Measurements from ENCODE around the gene RPS19BP1.

The RPS19BP1 gene

GRCh38 chr22:39543095-39543494, 10.5 kb upstream of the RPS19BP1 start:
- DNase-seq, result no peak
- Mint-ChIP-seq H3K27me3 (peaks cover 45% of the 10 kb centered on the region), H3K27ac (no peak overlapping the region), H3K9me3 (no peaks in the 10 kb centered on the region), H3K4me1 (peaks cover 26% of the 10 kb centered on the region), H3K4me3 (no peak overlapping the region)
- peak; percentile 61 for ATAC-seq

- DNase-seq, result no peak
- no peak overlapping the region for H3K4me3 Mint-ChIP-seq
- no peak for ATAC-seq
- H3K27ac Mint-ChIP-seq, result no peak overlapping the region
- peaks cover 3% of the 10 kb centered on the region for H3K27me3 Mint-ChIP-seq
- no peaks in the 10 kb centered on the region for H3K9me3 Mint-ChIP-seq
- H3K4me1 Mint-ChIP-seq, result peaks cover 15% of the 10 kb centered on the region
These were observed 5.4 kb upstream of the RPS19BP1 start for GRCh38 chr22:39537975-39538374.

GRCh38 chr22:39536711-39537110, 4.2 kb upstream of the RPS19BP1 start:
- Mint-ChIP-seq H3K4me1 (peaks cover 18% of the 10 kb centered on the region), H3K27ac (peak overlapping the region in 1 of 2 donors; percentile 12), H3K9me3 (no peaks in the 10 kb centered on the region), H3K4me3 (no peak overlapping the region), H3K27me3 (no peaks in the 10 kb centered on the region)
- ATAC-seq, result no peak
- no peak for DNase-seq

GRCh38 chr22:39535831-39536449, 3.4 kb upstream of the RPS19BP1 start:
- Mint-ChIP-seq H3K4me3 (no peak overlapping the region), H3K4me1 (peaks cover 26% of the 10 kb centered on the region), H3K27me3 (no peaks in the 10 kb centered on the region), H3K27ac (no peak overlapping the region), H3K9me3 (no peaks in the 10 kb centered on the region)
- no peak for DNase-seq
- ATAC-seq, result no peak

- no peaks in the 10 kb centered on the region for H3K9me3 Mint-ChIP-seq
- H3K27ac Mint-ChIP-seq, result no peak overlapping the region
- no peaks in the 10 kb centered on the region for H3K27me3 Mint-ChIP-seq
- no peak overlapping the region for H3K4me3 Mint-ChIP-seq
- DNase-seq, result no peak
- H3K4me1 Mint-ChIP-seq, result peaks cover 32% of the 10 kb centered on the region
- no peak for ATAC-seq
These were observed 2.8 kb upstream of the RPS19BP1 start for GRCh38 chr22:39535357-39535725.

GRCh38 chr22:39534591-39535356, 2.2 kb upstream of the RPS19BP1 start:
- peak; percentile 41 for ATAC-seq
- H3K9me3 Mint-ChIP-seq, result no peaks in the 10 kb centered on the region
- peak overlapping the region; percentile 72 to 75 for H3K4me3 Mint-ChIP-seq
- H3K4me1 Mint-ChIP-seq, result peaks cover 38% of the 10 kb centered on the region
- H3K27ac Mint-ChIP-seq, result peak overlapping the region in 1 of 2 donors; percentile 76
- H3K27me3 Mint-ChIP-seq, result no peaks in the 10 kb centered on the region
- DNase-seq, result peak; percentile 81 to 84

GRCh38 chr22:39534092-39534506, 1.6 kb upstream of the RPS19BP1 start:
- Mint-ChIP-seq H3K4me1 (peaks cover 45% of the 10 kb centered on the region), H3K4me3 (peak overlapping the region; percentile 72 to 75), H3K9me3 (no peaks in the 10 kb centered on the region), H3K27ac (no peak overlapping the region), H3K27me3 (no peaks in the 10 kb centered on the region)
- ATAC-seq, result no peak
- DNase-seq, result no peak

GRCh38 chr22:39530692-39531331, 1.7 kb downstream of the RPS19BP1 start:
- Mint-ChIP-seq H3K4me3 (peak overlapping the region; percentile 87 to 95), H3K9me3 (no peaks in the 10 kb centered on the region), H3K27ac (peak overlapping the region in 1 of 2 donors; percentile 29), H3K27me3 (no peaks in the 10 kb centered on the region), H3K4me1 (peaks cover 77% of the 10 kb centered on the region)
- ATAC-seq (no peak), DNase-seq (no peak)

- H3K4me1 Mint-ChIP-seq, result peaks cover 84% of the 10 kb centered on the region
- H3K4me3 Mint-ChIP-seq, result peak overlapping the region; percentile 19 to 95
- DNase-seq (no peak), ATAC-seq (no peak)
- H3K27me3 Mint-ChIP-seq, result no peaks in the 10 kb centered on the region
- H3K9me3 Mint-ChIP-seq, result no peaks in the 10 kb centered on the region
- H3K27ac Mint-ChIP-seq, result no peak overlapping the region
These were observed 2.4 kb downstream of the RPS19BP1 start for GRCh38 chr22:39530116-39530515.

- Mint-ChIP-seq H3K4me3 (peak overlapping the region; percentile 75 to 95), H3K9me3 (no peaks in the 10 kb centered on the region), H3K27ac (no peak overlapping the region), H3K4me1 (peaks cover 85% of the 10 kb centered on the region), H3K27me3 (no peaks in the 10 kb centered on the region)
- ATAC-seq (no peak), DNase-seq (no peak)
These were observed 3.1 kb downstream of the RPS19BP1 start for GRCh38 chr22:39529487-39529851.

GRCh38 chr22:39528681-39529486, 3.7 kb downstream of the RPS19BP1 start:
- peak; percentile 53 for ATAC-seq
- Mint-ChIP-seq H3K9me3 (no peaks in the 10 kb centered on the region), H3K27me3 (no peaks in the 10 kb centered on the region), H3K4me1 (peaks cover 85% of the 10 kb centered on the region), H3K4me3 (peak overlapping the region; percentile 75 to 95), H3K27ac (peak overlapping the region in 1 of 2 donors; percentile 56)
- DNase-seq, result peak; percentile 90 to 92

GRCh38 chr22:39528080-39528661, 4.4 kb downstream of the RPS19BP1 start:
- Mint-ChIP-seq H3K27me3 (no peaks in the 10 kb centered on the region), H3K4me1 (peaks cover 88% of the 10 kb centered on the region), H3K27ac (peak overlapping the region; percentile 38 to 79), H3K9me3 (no peaks in the 10 kb centered on the region), H3K4me3 (peak overlapping the region; percentile 75 to 95)
- no peak for DNase-seq
- no peak for ATAC-seq

GRCh38 chr22:39527481-39527961, 5.0 kb downstream of the RPS19BP1 start:
- DNase-seq, result no peak
- Mint-ChIP-seq H3K27me3 (no peaks in the 10 kb centered on the region), H3K27ac (peak overlapping the region; percentile 41 to 45), H3K4me1 (peaks cover 94% of the 10 kb centered on the region), H3K9me3 (no peaks in the 10 kb centered on the region), H3K4me3 (peak overlapping the region in 1 of 2 donors; percentile 2)
- ATAC-seq, result no peak

- Mint-ChIP-seq H3K4me3 (peak overlapping the region in 1 of 2 donors; percentile 2), H3K27ac (peak overlapping the region in 1 of 2 donors; percentile 45), H3K27me3 (no peaks in the 10 kb centered on the region), H3K9me3 (no peaks in the 10 kb centered on the region), H3K4me1 (peaks cover 98% of the 10 kb centered on the region)
- ATAC-seq (peak; percentile 43), DNase-seq (no peak)
These were observed 5.8 kb downstream of the RPS19BP1 start for GRCh38 chr22:39526736-39527171.

GRCh38 chr22:39525658-39525975, 6.9 kb downstream of the RPS19BP1 start:
- Mint-ChIP-seq H3K4me3 (peak overlapping the region in 1 of 2 donors; percentile 27), H3K27ac (peak overlapping the region in 1 of 2 donors; percentile 43), H3K27me3 (no peaks in the 10 kb centered on the region), H3K4me1 (peaks cover 94% of the 10 kb centered on the region), H3K9me3 (no peaks in the 10 kb centered on the region)
- ATAC-seq, result no peak
- DNase-seq, result no peak
